H1 (cell line): ENCODE data around the gene KLHL35. TPM values are rescaled to one million over a fixed set of nuclear protein-coding genes. Genes with fewer than 3 reads are reported as not detected.

Source experiments
- CTCF ChIA-PET: fragments of 300-600 bp; sonication (Branson Sonifier 250); formaldehyde crosslinking; loops from one replicate; lab custom pipeline; 2021; ENCODE audit not compliant: partially characterized antibody; lab: Charles Lee
- POLR2A ChIA-PET: fragments of 300-600 bp; sonication (Branson Sonifier 250); formaldehyde crosslinking; loops from one replicate; lab custom pipeline; 2021; ENCODE audit warnings: inconsistent platforms; ENCODE audit not compliant: partially characterized antibody; lab: Charles Lee
- DNase-seq, 2 experiments: peaks; one replicate each; pipeline versions ENCODE4 v3.0.0 to v3.0.0-alpha.2; 2010 to 2022; ENCODE audit warnings: low spot score in 2 of 2, low read depth in 1 of 2, mixed read lengths in 1 of 2
- FAIRE-seq: peaks from 2 replicates; lab custom pipeline; 2011; peaks lifted over from hg19 to GRCh38; lab: Jason Lieb, UNC
- H2AFZ ChIP-seq: 2 replicates; pipeline ENCODE4 v1.8.1; 2012; ENCODE audit warnings: low read length, inconsistent platforms
- H2AK5ac ChIP-seq: 2 replicates; pipeline ENCODE4 v1.6.1; 2013; ENCODE audit warnings: low read depth, low read length
- H2BK120ac ChIP-seq: replicated peaks from 2 replicates; pipeline ENCODE3; 2013; ENCODE audit warnings: low read depth, low read length, inconsistent platforms
- H2BK12ac ChIP-seq: 2 replicates; pipeline ENCODE4 v1.6.1; 2013; ENCODE audit warnings: low read depth, low read length
- H2BK15ac ChIP-seq: 2 replicates; pipeline ENCODE4 v1.6.1; 2013; ENCODE audit warnings: low read length
- H2BK20ac ChIP-seq: 2 replicates; pipeline ENCODE4 v1.6.1; 2013; ENCODE audit warnings: low read length
- H2BK5ac ChIP-seq: 2 replicates; pipeline ENCODE4 v1.6.1; 2013; ENCODE audit warnings: low read depth, low read length
- H3K14ac ChIP-seq: 2 replicates; pipeline ENCODE4 v1.6.1; 2013; ENCODE audit warnings: inconsistent platforms; ENCODE audit not compliant: insufficient read length
- H3K18ac ChIP-seq: 2 replicates; pipeline ENCODE4 v1.6.1; 2013; ENCODE audit warnings: low read length; ENCODE audit errors: extremely low read depth
- H3K23ac ChIP-seq: 2 replicates; pipeline ENCODE4 v1.6.1; 2013; ENCODE audit warnings: inconsistent platforms; ENCODE audit not compliant: insufficient read length
- H3K23me2 ChIP-seq: 2 replicates; pipeline ENCODE4 v1.6.1; 2013; ENCODE audit warnings: low read depth, low read length
- H3K27ac ChIP-seq: 2 replicates; pipeline ENCODE4 v1.6.1; 2011; ENCODE audit warnings: low read depth, low read length, inconsistent platforms
- H3K27me3 ChIP-seq, 4 experiments: replicated peaks in 1 of 4; 1 replicate in 1 of 4; 2 replicates in 3 of 4; pipeline versions ENCODE4 v1.6.1 to v1.8.1; 2011 to 2013; ENCODE audit warnings: low read length in 3 of 4, mild to moderate bottlenecking in 3 of 4, inconsistent platforms in 2 of 4, mixed read lengths in 2 of 4, moderate library complexity in 1 of 4; ENCODE audit not compliant: control insufficient read depth in 3 of 4, insufficient read depth in 3 of 4; ENCODE audit errors: extremely low read depth in 1 of 4
- H3K36me3 ChIP-seq, 4 experiments: 2 replicates each; pipeline versions ENCODE4 v1.6.1 to v1.8.1; 2011 to 2013; ENCODE audit warnings: mild to moderate bottlenecking in 4 of 4, low read length in 3 of 4, moderate library complexity in 2 of 4, control low read depth in 1 of 4, inconsistent platforms in 1 of 4; ENCODE audit not compliant: insufficient read depth in 4 of 4, control insufficient read depth in 2 of 4
- H3K4ac ChIP-seq: replicated peaks from 2 replicates; pipeline ENCODE3; 2013; ENCODE audit warnings: low read length, low read depth, mixed read lengths, inconsistent platforms; ENCODE audit not compliant: insufficient read length
- H3K4me1 ChIP-seq, 4 experiments: replicated peaks in 1 of 4; 1 replicate in 1 of 4; 2 replicates in 3 of 4; pipeline versions ENCODE4 v1.6.1 to v1.8.1; 2011 to 2013; ENCODE audit warnings: low read length in 3 of 4, inconsistent platforms in 2 of 4, mixed read lengths in 1 of 4; ENCODE audit not compliant: insufficient read depth in 4 of 4, control insufficient read depth in 3 of 4
- H3K4me2 ChIP-seq, 2 experiments: 2 replicates each; pipeline versions ENCODE4 v1.6.1 to v1.8.1; 2011 to 2013; ENCODE audit warnings: low read depth in 2 of 2, low read length in 2 of 2, control low read depth in 1 of 2, inconsistent platforms in 1 of 2, mild to moderate bottlenecking in 1 of 2; ENCODE audit not compliant: insufficient read depth in 1 of 2
- H3K4me3 ChIP-seq, 4 experiments: fragments of 200-600, 300-600 bp in 1 of 4; sonication (generic), shearing (Covaris generic), sonication (Bioruptor Twin) in 1 of 4; 2 replicates each; pipeline versions ENCODE4 v1.5.1 to v1.8.1; 2011 to 2016; ENCODE audit warnings: low read length in 4 of 4, low read depth in 3 of 4, control low read depth in 2 of 4, inconsistent platforms in 2 of 4, mild to moderate bottlenecking in 2 of 4, mixed read lengths in 1 of 4, moderate library complexity in 1 of 4; ENCODE audit not compliant: insufficient read depth in 2 of 4; ENCODE audit errors: extremely low read depth in 1 of 4
- H3K56ac ChIP-seq: replicated peaks from 2 replicates; pipeline ENCODE3; 2013; ENCODE audit warnings: low read depth, mild to moderate bottlenecking, mixed read lengths, low read length, inconsistent platforms; ENCODE audit not compliant: insufficient read length
- H3K79me1 ChIP-seq: 2 replicates; pipeline ENCODE4 v1.6.1; 2013; ENCODE audit warnings: low read depth, low read length, control low read depth
- H3K79me2 ChIP-seq, 2 experiments: 2 replicates each; pipeline versions ENCODE4 v1.6.1 to v1.8.1; 2012 to 2013; ENCODE audit warnings: low read length in 2 of 2, mild to moderate bottlenecking in 2 of 2, inconsistent platforms in 1 of 2; ENCODE audit not compliant: insufficient read depth in 2 of 2, control insufficient read depth in 1 of 2
- H3K9ac ChIP-seq, 4 experiments: replicated peaks in 1 of 4; 1 replicate in 1 of 4; 2 replicates in 3 of 4; pipeline versions ENCODE4 v1.6.1 to v1.8.1; 2011 to 2013; ENCODE audit warnings: low read depth in 3 of 4, low read length in 3 of 4, control low read depth in 2 of 4, mild to moderate bottlenecking in 2 of 4, moderate library complexity in 2 of 4, inconsistent platforms in 1 of 4; ENCODE audit errors: extremely low read depth in 1 of 4
- H3K9me3 ChIP-seq, 2 experiments: 2 replicates each; pipeline versions ENCODE4 v1.6.1 to v1.8.1; 2012 to 2013; ENCODE audit warnings: mild to moderate bottlenecking in 2 of 2, moderate library complexity in 2 of 2, control low read depth in 1 of 2, inconsistent platforms in 1 of 2, low read depth in 1 of 2, low read length in 1 of 2, mixed read lengths in 1 of 2; ENCODE audit not compliant: insufficient read depth in 2 of 2
- H4K20me1 ChIP-seq, 2 experiments: replicated peaks in 1 of 2; 2 replicates each; pipeline versions ENCODE3 to v1.8.1; 2011 to 2013; ENCODE audit warnings: inconsistent platforms in 2 of 2, low read length in 2 of 2, mild to moderate bottlenecking in 1 of 2; ENCODE audit not compliant: insufficient read depth in 2 of 2, control insufficient read depth in 1 of 2
- H4K5ac ChIP-seq: 2 replicates; pipeline ENCODE4 v1.6.1; 2013; ENCODE audit warnings: low read length, low read depth, mixed read lengths, inconsistent platforms; ENCODE audit not compliant: insufficient read length
- H4K8ac ChIP-seq: 2 replicates; pipeline ENCODE4 v1.8.0; 2013; ENCODE audit warnings: mild to moderate bottlenecking, moderate library complexity, low read length, inconsistent platforms; ENCODE audit not compliant: insufficient read depth; ENCODE audit errors: extremely low read depth
- H4K91ac ChIP-seq: replicated peaks from 2 replicates; pipeline ENCODE3; 2013; ENCODE audit warnings: low read length, mixed read lengths, inconsistent platforms; ENCODE audit not compliant: insufficient read length
- CHD2 ChIP-seq: IDR thresholded peaks from 2 replicates; pipeline ENCODE4 v1.6.1; 2012; ENCODE audit warnings: low read length, improper control_type of control experiment
- CREB1 ChIP-seq: IDR thresholded peaks from 2 replicates; pipeline ENCODE4 v1.6.1; 2012; ENCODE audit warnings: inconsistent platforms
- PHF8 ChIP-seq: fragments of 200-600 bp; sonication (generic); conservative IDR thresholded peaks from 2 replicates; pipeline ENCODE4 v1.7.1; 2012; ENCODE audit warnings: low read depth, mild to moderate bottlenecking, inconsistent platforms, low read length, moderate library complexity
- POLR2A ChIP-seq, 2 experiments: IDR thresholded peaks; 1 replicate in 1 of 2; 2 replicates in 1 of 2; pipeline ENCODE4 v1.6.1; 2011; ENCODE audit warnings: low read depth in 2 of 2, low read length in 2 of 2, mild to moderate bottlenecking in 2 of 2; ENCODE audit errors: control extremely low read depth in 1 of 2
- POLR2AphosphoS5 ChIP-seq: IDR thresholded peaks from 2 replicates; pipeline ENCODE4 v1.6.1; 2011; ENCODE audit warnings: low read depth, low read length
- SUZ12 ChIP-seq: fragments of 200-600 bp; sonication (generic); IDR thresholded peaks from 2 replicates; pipeline ENCODE4 v1.6.1; 2012; ENCODE audit warnings: mild to moderate bottlenecking, inconsistent platforms, low read length, moderate library complexity, mixed read lengths
- WGBS, 2 experiments: shearing (Covaris generic) in 1 of 2; methylation state at CpG; one replicate each; pipeline versions ENCODE4 v1.1.6 to v1.1.7; 2013 to 2015; ENCODE audit warnings: low lambda C conversion rate in 2 of 2, mixed read lengths in 2 of 2, inconsistent platforms in 1 of 2, low coverage in 1 of 2, missing lambda C conversion rate in 1 of 2; ENCODE audit not compliant: insufficient replicate concordance in 2 of 2, insufficient coverage in 1 of 2, insufficient read length in 1 of 2; ENCODE audit errors: extremely low coverage in 1 of 2, missing lambda C conversion rate in 1 of 2; 5-methylcytosine and 5-hydroxymethylcytosine counted together
- polyA plus RNA-seq, 7 experiments: library from polyadenylated mRNA; depleted of rRNA in 3 of 7; stranded (reverse) in 5 of 7; unstranded in 2 of 7; fragments of >200 nt in 5 of 7; fragments of 200-250 nt in 2 of 7; gene quantifications; 1 replicate in 5 of 7; 2 replicates in 1 of 7; 4 replicates in 1 of 7; pipeline versions ENCODE4 v1.2.1 to v1.2.3, GENCODE V29; 2011 to 2013; ENCODE audit warnings: missing spikeins in 2 of 7, mixed read lengths in 2 of 7
- total RNA-seq: library from RNA; stranded (reverse); fragmentation: NEBNext Ultra II Directional; extraction: Animal tissue kit (Norgen Biotek cat#: 25700); gene quantifications from 2 replicates; pipeline ENCODE4 v1.2.1, GENCODE V29; 2021

KLHL35 gene
- total and polyA plus RNA-seq, 2 of the 8 experiments (the other 6 are each of a cell fraction or from before 2014, with no cell fraction given): 0.35 to 0.41 TPM

DNA sequence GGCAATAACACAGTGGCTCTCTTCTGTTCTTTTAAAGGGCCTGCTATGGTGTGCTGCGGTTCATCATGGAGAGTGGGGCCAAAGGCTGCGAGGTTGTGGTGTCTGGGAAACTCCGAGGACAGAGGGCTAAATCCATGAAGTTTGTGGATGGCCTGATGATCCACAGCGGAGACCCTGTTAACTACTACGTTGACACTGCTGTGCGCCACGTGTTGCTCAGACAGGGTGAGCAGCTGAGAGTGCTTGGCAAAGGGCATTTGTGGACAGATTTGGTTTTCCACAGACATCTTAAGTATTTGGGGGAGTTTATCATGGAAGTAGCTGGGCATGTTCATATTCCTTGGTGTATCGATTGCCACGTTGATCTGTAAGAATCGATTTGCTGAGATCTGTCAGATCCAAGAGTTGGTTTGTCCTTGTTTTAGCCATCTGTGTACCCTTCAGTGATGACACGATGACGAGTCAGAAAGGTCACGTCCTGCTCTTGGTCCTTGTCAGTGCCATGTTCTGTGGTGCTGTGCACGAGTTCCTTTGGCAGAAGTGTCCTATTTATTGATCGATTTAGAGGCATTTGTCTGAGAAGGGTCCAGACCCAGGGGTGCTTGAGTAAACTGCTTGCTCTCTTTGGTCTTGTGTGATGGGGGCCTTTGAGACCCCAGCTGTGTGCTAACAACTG, 28.9 kb downstream of the KLHL35 start:
- Histone ChIP-seq H4K91ac (no peak overlapping the region), H4K20me1 (peaks cover 34 to 46% of the 10 kb centered on the region in 2 experiments), H2BK12ac (no peak overlapping the region), H3K4me3 (no peak overlapping the region), H3K4ac (no peak overlapping the region), H3K27ac (no peak overlapping the region), H3K79me1 (peaks cover 8% of the 10 kb centered on the region; the same call in 1 of the 2 replicates), H3K9ac (peak overlapping the region in 1 of 4 experiments; percentile 44; a peak in 2 of 7 replicates), H3K79me2 (peaks cover 29 to 74% of the 10 kb centered on the region in 2 experiments), H2BK20ac (no peak overlapping the region), H2AK5ac (no peak overlapping the region), H4K8ac (no peak overlapping the region), H3K36me3 (peaks cover 49 to 89% (median 73%) of the 10 kb centered on the region in 4 experiments), H2BK15ac (no peak overlapping the region), H3K4me2 (no peak overlapping the region; a peak in 1 of 4 replicates), H4K5ac (no peak overlapping the region), H3K27me3 (no peaks in the 10 kb centered on the region), H3K4me1 (peaks cover 0 to 9% (median 3%) of the 10 kb centered on the region in 4 experiments; a peak in 6 of 7 replicates), H3K9me3 (no peaks in the 10 kb centered on the region), H3K14ac (no peak overlapping the region), H2AFZ (no peak overlapping the region), H2BK5ac (no peak overlapping the region), H2BK120ac (no peak overlapping the region), H3K18ac (no peak overlapping the region), H3K23ac (no peak overlapping the region), H3K56ac (no peak overlapping the region), H3K23me2 (peaks cover 7% of the 10 kb centered on the region)
- FAIRE-seq: no peak
- POLR2A ChIA-PET: interaction anchor here (0.6 to 16.7 kb wide), 8 partner anchors 15 to 167 kb away, joined by 3 to 570 read pairs (median 4); partner anchors contain the start of gene KLHL35
- TF ChIP-seq POLR2AphosphoS5 (peak; percentile 74; the same call in 1 of the 2 replicates), CHD2 (no peak), POLR2A (IDR thresholded peaks at IDR 0.05; ENCODE audit: control extremely low read depth in 1 of 2, low read depth in 2 of 2, low read length in 2 of 2) (peak in 1 of 2 experiments; percentile 54; a peak in 1 of 3 replicates), SUZ12 (no peak), CREB1 (no peak), PHF8 (no peak)
- DNase-seq: no peak
- CTCF ChIA-PET: interaction anchor here (0.7 to 5.5 kb wide), 4 partner anchors 12 to 47 kb away, joined by 3 to 48 read pairs (median 6); no protein-coding TSS in a partner anchor
- 94% methylated on average over 15 of the region's 15 CpGs; no CpG with 5 or more reads in 1 of the 2 experiments for WGBS, 2 experiments
